ENCODE measurements around the gene CCNK. TPM values are rescaled to one million over a fixed set of nuclear protein-coding genes. Genes with fewer than 3 reads are reported as not detected.

The CCNK gene
- total RNA-seq, 1 experiment from 2014 or later = 80.1 TPM

- H2BK20ac ChIP-seq (ENCODE audit: low read depth, low read length, poor library complexity, severe bottlenecking) = no peak overlapping the region
- Mint-ChIP-seq H3K27ac (peak overlapping the region in 1 of 3 experiments; percentile 82; a peak in 1 of 7 replicates), H3K9me3 (no peaks in the 10 kb centered on the region), H3K4me1 (peaks cover 59 to 79% of the 10 kb centered on the region in 2 experiments), H3K27me3 (ENCODE audit: low read depth) (no peaks in the 10 kb centered on the region; the same call in 1 of the 2 replicates), H3K36me3 (ENCODE audit: insufficient read depth in 1 of 3, low read depth in 3 of 3) (peaks cover 0 to 7% (median 0%) of the 10 kb centered on the region in 3 experiments; a peak in 2 of 7 replicates), H3K4me3 (peak overlapping the region in 1 of 2 experiments; percentile 29; a peak in 1 of 5 replicates)
- H3K4me1 ChIP-seq (ENCODE audit: insufficient read depth, low read length) = peaks cover 11% of the 10 kb centered on the region; the same call in 1 of the 2 replicates
- no peak overlapping the region for H3K14ac ChIP-seq (ENCODE audit: insufficient read depth, low read length)
- no peaks in the 10 kb centered on the region for H3K23me2 ChIP-seq (ENCODE audit: insufficient read length, low read depth, low read length, poor library complexity, severe bottlenecking)
- no CpG with 5 or more reads among the region's 17 CpGs for WGBS (ENCODE audit: extremely low coverage, insufficient read length, low lambda C conversion rate)
- H3K9me3 ChIP-seq (ENCODE audit: control insufficient read depth, low read depth, low read length) = no peaks in the 10 kb centered on the region
- H2BK120ac ChIP-seq (ENCODE audit: low read depth, low read length, poor library complexity, severe bottlenecking) = no peak overlapping the region
- H3K9ac ChIP-seq (ENCODE audit: extremely low read depth, insufficient read length, low read length) = no peak overlapping the region
- no peak overlapping the region for H2BK12ac ChIP-seq (ENCODE audit: insufficient read length, low read depth, low read length)
- H3K4me2 ChIP-seq (ENCODE audit: insufficient read depth, insufficient read length, low read length) = no peak overlapping the region
- H4K5ac ChIP-seq (ENCODE audit: insufficient read length, low read depth, low read length) = no peak overlapping the region
- H3K27me3 ChIP-seq (ENCODE audit: insufficient read depth, low read length) = no peaks in the 10 kb centered on the region
- H3K4ac ChIP-seq (ENCODE audit: low read depth, low read length) = no peak overlapping the region
- no peak overlapping the region for H4K8ac ChIP-seq (replicated peaks; ENCODE audit: insufficient read length, low read depth, low read length)
- no peak overlapping the region for H2AK5ac ChIP-seq (ENCODE audit: insufficient read length, low read length)
- H2BK5ac ChIP-seq (ENCODE audit: insufficient read length, low read length) = no peak overlapping the region
- H3K18ac ChIP-seq (ENCODE audit: insufficient read length, low read depth, low read length) = no peak overlapping the region
- no peaks in the 10 kb centered on the region for H3K79me1 ChIP-seq (ENCODE audit: insufficient read depth, low read depth, low read length, poor library complexity, severe bottlenecking)
- no peak overlapping the region for H2BK15ac ChIP-seq (ENCODE audit: low read depth, low read length)
- H4K20me1 ChIP-seq (ENCODE audit: control insufficient read depth, insufficient read depth, insufficient read length) = no peaks in the 10 kb centered on the region
- no peak overlapping the region for H3K27ac ChIP-seq (ENCODE audit: insufficient read length, low read depth, low read length)
- no peak overlapping the region for H3T11ph ChIP-seq (ENCODE audit: low read length)
- no peak overlapping the region for H2AFZ ChIP-seq (ENCODE audit: low read length)
- H3K56ac ChIP-seq (ENCODE audit: insufficient read length, low read depth, low read length) = no peak overlapping the region
- H3K79me2 ChIP-seq (ENCODE audit: insufficient read depth, low read length) = no peaks in the 10 kb centered on the region
- H3K23ac ChIP-seq (ENCODE audit: insufficient read length, low read depth, low read length) = no peak overlapping the region
- no peak overlapping the region for H4K91ac ChIP-seq (ENCODE audit: insufficient read length, low read depth, low read length)
- TF ChIP-seq CTCF (conservative IDR thresholded peaks at IDR 0.05) = peak; percentile 48; the same call in 2 of the 3 replicates
- no peak for DNase-seq
Observed at GRCh38 chr14:99524804-99525698, 43.8 kb downstream of the CCNK start.
